Stomach (tissue), 9 donors: Measurements from ENCODE around the gene BRPF1. TPM values are rescaled to one million over a fixed set of nuclear protein-coding genes. Genes with fewer than 3 reads are reported as not detected.

ENCODE experiments used
- DNase-seq, 2 donors: peaks; one replicate each; pipeline versions ENCODE4 v3.0.0 to v3.0.0-alpha.2; 2013 to 2019
- H3K27ac ChIP-seq, 5 donors: fragments of 200-600 bp in 4 of 5; sonication (generic) in 4 of 5; one replicate each; pipeline ENCODE4 v1.5.1; 2013 to 2019; ENCODE audit warnings: mild to moderate bottlenecking in 1 of 5, moderate library complexity in 1 of 5
- H3K27me3 ChIP-seq, 3 donors: fragments of 200-600 bp; sonication (generic); one replicate each; pipeline ENCODE4 v1.5.1; 2017 to 2019; ENCODE audit warnings: mixed run types in 1 of 3
- H3K36me3 ChIP-seq, 4 donors: fragments of 200-600 bp; sonication (generic); 1 replicate in 3 of 4; 2 replicates in 1 of 4; pipeline ENCODE4 v1.5.1; 2016 to 2019
- H3K4me1 ChIP-seq, 4 donors: fragments of 200-600 bp; sonication (generic); one replicate each; pipeline ENCODE4 v1.5.1; 2016 to 2019
- H3K4me3 ChIP-seq, 4 donors: fragments of 200-600 bp; sonication (generic) in 3 of 4; one replicate each; pipeline ENCODE4 v1.5.1; 2016 to 2019; ENCODE audit warnings: mild to moderate bottlenecking in 1 of 4
- H3K9me3 ChIP-seq, 4 donors: fragments of 200-600 bp; sonication (generic); one replicate each; pipeline ENCODE4 v1.5.1; 2016 to 2019
- EP300 ChIP-seq: sonication (generic); formaldehyde crosslinking; IDR thresholded peaks from one replicate; pipeline ENCODE4 v1.6.1; 2017; ENCODE audit warnings: antibody characterized with exemption
- POLR2A ChIP-seq, 4 donors: fragments of 450-650 bp; IDR thresholded peaks; one replicate each; pipeline ENCODE4 v1.6.1; 2016; ENCODE audit warnings: antibody characterized with exemption in 4 of 4, control low read depth in 2 of 4, mild to moderate bottlenecking in 1 of 4, moderate library complexity in 1 of 4
- POLR2AphosphoS5 ChIP-seq, 3 donors: sonication (generic); formaldehyde crosslinking; IDR thresholded peaks; one replicate each; pipeline ENCODE4 v1.6.1; 2016; ENCODE audit warnings: antibody characterized with exemption in 3 of 3
- WGBS, 5 donors: extraction: QIAGEN DNeasy Blood & Tissue Kit in 3 of 5; methylation state at CpG; one replicate each; pipeline versions ENCODE4 v1.1.5 to v1.1.7; 2013 to 2018; 5-methylcytosine and 5-hydroxymethylcytosine counted together
- intact Hi-C: fragments of 100-400 bp; cut with DNase I; formaldehyde crosslinking; loops from one replicate; pipeline ENCODE4 v1.15.1; 2023; ENCODE audit warnings: low total_unique reads
- polyA plus RNA-seq, 3 donors: library from polyadenylated mRNA; stranded (reverse); fragments of 200-250 nt; gene quantifications; one replicate each; pipeline ENCODE4 v1.2.3, GENCODE V29; 2013
- total RNA-seq, 5 donors: library from RNA; depleted of rRNA; stranded (reverse); fragments of >200 nt; gene quantifications; one replicate each; pipeline versions ENCODE4 v1.1.0 to v1.2.3, GENCODE V29; 2014 to 2016
- TF ChIP-seq, protein P1 (sequence below), 7 experiments: fragments of 450-650 bp in 4 of 7; fragments of 200-600 bp in 3 of 7; sonication (generic) in 3 of 7; IDR thresholded peaks; one replicate each; pipeline ENCODE4 v1.5.1; 2016 to 2019; ENCODE audit warnings: antibody characterized with exemption in 7 of 7, control low read depth in 2 of 7, mild to moderate bottlenecking in 1 of 7
- donor health status: healthy with polysubstance abuse.
- donor health status: Bipolar disorder and iron deficiency.
- donor health status: healthy.

Gene BRPF1
- total and polyA plus RNA-seq, 8 donors, result 4.1 to 53.6 (median 11.1) TPM

DNA sequence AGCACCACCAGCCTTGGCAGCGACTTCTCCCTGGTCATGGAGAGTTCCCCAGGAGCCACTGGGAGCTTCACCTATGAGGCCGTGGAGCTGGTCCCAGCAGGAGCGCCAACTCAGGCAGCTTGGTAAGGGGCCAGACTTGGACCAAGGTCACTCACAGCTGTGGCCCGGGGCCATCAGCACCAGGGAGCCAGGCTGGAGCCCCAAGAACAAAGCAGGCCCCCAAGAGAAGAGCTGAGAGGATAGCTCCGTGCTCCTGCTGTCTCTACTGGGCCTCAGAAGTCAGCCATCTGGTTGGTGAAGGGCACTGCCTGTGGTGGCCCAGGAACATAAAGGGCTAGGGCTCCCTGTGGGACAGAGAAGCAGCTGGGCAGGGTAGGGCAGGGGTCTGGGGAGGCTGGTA is 42.6 kb upstream of the BRPF1 start:
- H3K9me3 ChIP-seq, result no peaks in the 10 kb centered on the region
- TF ChIP-seq EP300 (no peak), POLR2AphosphoS5 (IDR thresholded peaks at IDR 0.05) (no peak), POLR2A (IDR thresholded peaks at IDR 0.05) (no peak)
- TF ChIP-seq, protein P1, sequence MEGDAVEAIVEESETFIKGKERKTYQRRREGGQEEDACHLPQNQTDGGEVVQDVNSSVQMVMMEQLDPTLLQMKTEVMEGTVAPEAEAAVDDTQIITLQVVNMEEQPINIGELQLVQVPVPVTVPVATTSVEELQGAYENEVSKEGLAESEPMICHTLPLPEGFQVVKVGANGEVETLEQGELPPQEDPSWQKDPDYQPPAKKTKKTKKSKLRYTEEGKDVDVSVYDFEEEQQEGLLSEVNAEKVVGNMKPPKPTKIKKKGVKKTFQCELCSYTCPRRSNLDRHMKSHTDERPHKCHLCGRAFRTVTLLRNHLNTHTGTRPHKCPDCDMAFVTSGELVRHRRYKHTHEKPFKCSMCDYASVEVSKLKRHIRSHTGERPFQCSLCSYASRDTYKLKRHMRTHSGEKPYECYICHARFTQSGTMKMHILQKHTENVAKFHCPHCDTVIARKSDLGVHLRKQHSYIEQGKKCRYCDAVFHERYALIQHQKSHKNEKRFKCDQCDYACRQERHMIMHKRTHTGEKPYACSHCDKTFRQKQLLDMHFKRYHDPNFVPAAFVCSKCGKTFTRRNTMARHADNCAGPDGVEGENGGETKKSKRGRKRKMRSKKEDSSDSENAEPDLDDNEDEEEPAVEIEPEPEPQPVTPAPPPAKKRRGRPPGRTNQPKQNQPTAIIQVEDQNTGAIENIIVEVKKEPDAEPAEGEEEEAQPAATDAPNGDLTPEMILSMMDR (IDR thresholded peaks at IDR 0.05), result no peak
- H3K4me1 ChIP-seq, result no peaks in the 10 kb centered on the region
- no peak overlapping the region for H3K4me3 ChIP-seq
- peaks cover 81 to 100% (median 100%) of the 10 kb centered on the region in 4 donors for H3K36me3 ChIP-seq
- H3K27ac ChIP-seq, result no peak overlapping the region
- intact Hi-C loops, result no loop called here
- no peak for DNase-seq
- H3K27me3 ChIP-seq, result no peaks in the 10 kb centered on the region
- WGBS, 5 donors, result 90 to 98% (median 93%) methylated on average over 4 to 5 of the region's 5 CpGs

DNA sequence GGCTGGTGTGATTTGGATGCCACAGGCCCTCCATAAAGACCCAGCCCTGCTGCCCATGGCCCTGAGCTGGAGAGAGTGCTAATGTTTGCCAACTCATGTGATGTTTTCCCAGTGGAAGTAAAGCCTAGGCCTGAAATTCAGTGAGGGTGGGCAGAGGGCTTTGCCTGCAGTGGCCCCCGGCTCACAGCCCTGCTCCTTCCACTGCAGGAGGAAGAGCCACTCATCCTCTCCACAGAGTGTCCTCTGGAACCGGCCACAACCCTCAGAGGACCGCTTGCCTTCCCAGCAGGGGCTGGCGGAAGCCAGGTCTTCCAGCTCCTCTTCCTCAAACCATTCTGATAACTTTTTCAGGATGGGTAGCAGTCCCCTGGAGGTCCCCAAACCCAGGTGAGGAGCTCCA is 41.8 kb upstream of the BRPF1 start:
- no peak for DNase-seq
- Histone ChIP-seq H3K27me3 (no peaks in the 10 kb centered on the region), H3K4me3 (no peak overlapping the region), H3K36me3 (peaks cover 73 to 100% (median 100%) of the 10 kb centered on the region in 4 donors), H3K27ac (no peak overlapping the region), H3K4me1 (no peaks in the 10 kb centered on the region), H3K9me3 (no peaks in the 10 kb centered on the region)
- intact Hi-C loops, result no loop called here
- whole genome bisulfite sequencing, 5 donors, result 95 to 100% (median 98%) methylated on average over 4 of the region's 4 CpGs; no CpG with 5 or more reads in 1 of the 5 donors
- TF ChIP-seq, protein P1 (IDR thresholded peaks at IDR 0.05), result no peak
- no peak for TF ChIP-seq POLR2AphosphoS5 (IDR thresholded peaks at IDR 0.05)
- no peak for TF ChIP-seq EP300
- no peak for TF ChIP-seq POLR2A (IDR thresholded peaks at IDR 0.05)

DNA sequence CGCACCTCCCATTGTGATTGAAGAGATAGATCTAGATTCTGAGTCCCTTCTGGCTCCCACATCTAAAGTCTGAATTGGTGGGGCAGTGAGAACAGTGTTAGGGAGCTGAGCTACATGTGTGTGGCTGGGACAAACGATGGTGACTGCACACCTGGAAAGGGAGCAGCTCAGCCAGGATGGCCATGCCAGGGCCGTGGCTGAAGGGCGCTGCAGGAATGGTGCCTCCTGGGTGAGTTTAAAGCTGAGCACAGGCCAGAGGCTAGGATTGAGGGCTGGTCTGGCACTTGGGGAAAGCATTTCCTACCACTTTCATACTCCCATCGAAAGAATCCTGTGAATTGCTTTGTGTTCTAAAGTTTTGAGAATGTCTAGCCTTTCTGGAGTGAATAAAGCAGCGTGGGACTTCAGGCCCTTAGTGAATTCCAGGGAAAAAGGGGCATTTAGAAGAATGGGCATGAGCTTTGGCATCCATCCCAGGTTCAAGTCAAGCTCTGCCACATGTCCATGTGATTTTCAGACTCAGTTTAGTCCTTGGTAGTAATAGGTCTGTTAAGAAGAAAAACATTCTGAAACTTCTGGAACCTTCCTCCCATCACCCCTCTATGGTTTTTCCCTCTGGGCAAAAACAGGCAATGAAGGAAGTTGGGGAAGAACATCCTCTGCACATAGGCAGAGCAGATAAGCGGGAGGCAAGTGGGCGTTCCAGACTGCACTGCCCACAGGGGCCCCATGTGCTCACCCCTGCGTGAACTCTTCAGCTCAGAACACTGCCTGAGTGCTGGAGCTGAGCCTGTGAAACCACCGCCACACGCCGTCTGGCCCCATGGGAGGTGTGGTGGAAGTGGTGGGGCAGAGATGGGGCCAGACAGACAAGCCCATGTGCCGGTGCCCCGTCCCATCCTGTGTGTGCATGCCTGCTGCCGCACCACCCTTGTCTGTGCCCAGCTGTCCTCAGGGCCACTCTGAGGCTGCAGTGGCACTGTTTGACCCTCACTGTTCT is 40.8 kb upstream of the BRPF1 start:
- peak in 1 of 2 donors; percentile 19 for DNase-seq
- H3K27me3 ChIP-seq, result no peaks in the 10 kb centered on the region
- no peak overlapping the region for H3K4me3 ChIP-seq
- peaks cover 70 to 100% (median 100%) of the 10 kb centered on the region in 4 donors for H3K36me3 ChIP-seq
- intact Hi-C loops, result no loop called here
- H3K27ac ChIP-seq, result no peak overlapping the region
- H3K9me3 ChIP-seq, result no peaks in the 10 kb centered on the region
- TF ChIP-seq, protein P1 (IDR thresholded peaks at IDR 0.05), result no peak
- TF ChIP-seq POLR2AphosphoS5 (IDR thresholded peaks at IDR 0.05) (no peak), EP300 (no peak), POLR2A (IDR thresholded peaks at IDR 0.05) (no peak)
- 80 to 92% (median 88%) methylated on average over 11 to 15 of the region's 15 CpGs for WGBS, 5 donors
- no peaks in the 10 kb centered on the region for H3K4me1 ChIP-seq

- no peak for DNase-seq
- no peak overlapping the region for H3K4me3 ChIP-seq
- 80 to 100% (median 94%) methylated on average over 2 of the region's 2 CpGs for WGBS, 5 donors
- H3K9me3 ChIP-seq, result no peaks in the 10 kb centered on the region
- TF ChIP-seq POLR2A (IDR thresholded peaks at IDR 0.05) (no peak), POLR2AphosphoS5 (IDR thresholded peaks at IDR 0.05) (no peak), EP300 (no peak)
- TF ChIP-seq, protein P1 (IDR thresholded peaks at IDR 0.05), result no peak
- H3K36me3 ChIP-seq, result peaks cover 61 to 100% (median 100%) of the 10 kb centered on the region in 4 donors
- intact Hi-C loops, result no loop called here
- no peak overlapping the region for H3K27ac ChIP-seq
- no peaks in the 10 kb centered on the region for H3K27me3 ChIP-seq
- no peaks in the 10 kb centered on the region for H3K4me1 ChIP-seq
Observed at GRCh38 chr3:9691636-9692035, 39.9 kb upstream of the BRPF1 start.
